Peyer's patch (tissue), 4 donors: Measurements from ENCODE around the gene ZNF548. TPM values are rescaled to one million over a fixed set of nuclear protein-coding genes. Genes with fewer than 3 reads are reported as not detected.
A peak's percentile ranks its signal among the peaks of the same experiment; 100 is the strongest.

ENCODE experiments used
- DNase-seq, 3 donors: peaks; one replicate each; pipeline ENCODE4 v3.0.0-alpha.2; 2017 to 2019
- H3K27ac ChIP-seq, 4 donors: fragments of 200-600 bp; sonication (generic); one replicate each; pipeline ENCODE4 v1.5.1; 2016 to 2019
- H3K27me3 ChIP-seq, 2 donors: fragments of 200-600 bp; sonication (generic); one replicate each; pipeline ENCODE4 v1.5.1; 2019
- H3K36me3 ChIP-seq, 3 donors: fragments of 200-600 bp; sonication (generic); one replicate each; pipeline ENCODE4 v1.5.1; 2016 to 2019
- H3K4me1 ChIP-seq, 4 donors: fragments of 200-600 bp; sonication (generic); one replicate each; pipeline ENCODE4 v1.5.1; 2016 to 2019
- H3K4me3 ChIP-seq, 4 donors: fragments of 200-600 bp; sonication (generic); 1 replicate in 3 of 4; 2 replicates in 1 of 4; pipeline ENCODE4 v1.5.1; 2016 to 2019; ENCODE audit warnings: mild to moderate bottlenecking in 1 of 4
- H3K9me3 ChIP-seq, 4 donors: fragments of 200-600 bp; sonication (generic); one replicate each; pipeline ENCODE4 v1.5.1; 2016 to 2019; ENCODE audit warnings: mild to moderate bottlenecking in 1 of 4
- CTCF ChIP-seq, 6 experiments: fragments of 450-650 bp in 4 of 6; fragments of 200-600 bp in 2 of 6; sonication (generic) in 1 of 6; IDR thresholded peaks; one replicate each; pipeline ENCODE4 v1.5.1; 2017 to 2019; ENCODE audit warnings: antibody characterized with exemption in 6 of 6, mild to moderate bottlenecking in 3 of 6, moderate library complexity in 1 of 6
- POLR2A ChIP-seq, 2 donors: fragments of 450-650 bp; IDR thresholded peaks; one replicate each; pipeline ENCODE4 v1.5.1; 2017; ENCODE audit warnings: antibody characterized with exemption in 2 of 2, mild to moderate bottlenecking in 2 of 2, moderate library complexity in 2 of 2
- total RNA-seq, 4 donors: library from RNA; depleted of rRNA; stranded (reverse); fragments of >200 nt; gene quantifications; one replicate each; pipeline ENCODE4 v1.1.0, GENCODE V29; 2016

The ZNF548 gene
- total RNA-seq, 4 donors from 2014 or later, result 10.7 to 47.9 (median 20.7) TPM

GRCh38 chr19:57403737-57404563, 14.3 kb downstream of the ZNF548 start:
- no peak for DNase-seq
- H3K36me3 ChIP-seq, result peaks cover 0 to 8% (median 0%) of the 10 kb centered on the region in 3 donors
- H3K4me3 ChIP-seq, result no peak overlapping the region
- no peaks in the 10 kb centered on the region for H3K4me1 ChIP-seq
- H3K27ac ChIP-seq, result no peak overlapping the region
- no peaks in the 10 kb centered on the region for H3K27me3 ChIP-seq
- TF ChIP-seq POLR2A (IDR thresholded peaks at IDR 0.05) (no peak), CTCF (IDR thresholded peaks at IDR 0.05) (no peak)
- peaks cover 0 to 24% (median 4%) of the 10 kb centered on the region in 4 donors for H3K9me3 ChIP-seq

- no peaks in the 10 kb centered on the region for H3K36me3 ChIP-seq
- no peak overlapping the region for H3K4me3 ChIP-seq
- H3K27ac ChIP-seq, result no peak overlapping the region
- no peaks in the 10 kb centered on the region for H3K27me3 ChIP-seq
- no peak for TF ChIP-seq POLR2A (IDR thresholded peaks at IDR 0.05)
- TF ChIP-seq CTCF (IDR thresholded peaks at IDR 0.05), result peak in 5 of 6 experiments; percentile 35 to 59 (median 37)
- H3K4me1 ChIP-seq, result peaks cover 0 to 3% (median under 1%) of the 10 kb centered on the region in 4 donors
- H3K9me3 ChIP-seq, result peaks cover 0 to 12% (median 4%) of the 10 kb centered on the region in 4 donors
- peak; percentile 60 to 78 (median 70) for DNase-seq
Measured at GRCh38 chr19:57406516-57407123, 17.0 kb downstream of the ZNF548 start.

- peaks cover 0 to 10% (median 2%) of the 10 kb centered on the region in 4 donors for H3K4me1 ChIP-seq
- peak within 1 kb of the TSS; percentile 46 to 77 (median 55) for H3K27ac ChIP-seq
- peak; percentile 94 to 98 (median 95) for DNase-seq
- no peaks in the 10 kb centered on the region for H3K9me3 ChIP-seq
- H3K27me3 ChIP-seq, result no peaks in the 10 kb centered on the region
- peaks cover 0 to 36% (median 0%) of the 10 kb centered on the region in 3 donors for H3K36me3 ChIP-seq
- H3K4me3 ChIP-seq, result peak within 1 kb of the TSS; percentile 81 to 96 (median 88)
- TF ChIP-seq CTCF (IDR thresholded peaks at IDR 0.05), result no peak
- no peak for TF ChIP-seq POLR2A (IDR thresholded peaks at IDR 0.05)
Measured at GRCh38 chr19:57410877-57411671, 21.4 kb downstream of the ZNF548 start, which contains the start of gene ZNF17. Gene ZNF17, plus strand, starts transcription at chr19:57411161. Its CDS starts 2,455 bp downstream, at chr19:57413616.

GRCh38 chr19:57419439-57419838, 29.8 kb downstream of the ZNF548 start:
- H3K27me3 ChIP-seq, result no peaks in the 10 kb centered on the region
- no peak overlapping the region for H3K4me3 ChIP-seq
- peaks cover 0 to 79% (median 10%) of the 10 kb centered on the region in 3 donors for H3K36me3 ChIP-seq
- no peaks in the 10 kb centered on the region for H3K4me1 ChIP-seq
- DNase-seq, result no peak
- TF ChIP-seq CTCF (IDR thresholded peaks at IDR 0.05) (no peak), POLR2A (IDR thresholded peaks at IDR 0.05) (no peak)
- H3K27ac ChIP-seq, result no peak overlapping the region
- peaks cover 0 to 55% (median 11%) of the 10 kb centered on the region in 4 donors for H3K9me3 ChIP-seq

GRCh38 chr19:57421037-57421436, 31.4 kb downstream of the ZNF548 start:
- no peaks in the 10 kb centered on the region for H3K27me3 ChIP-seq
- no peak for TF ChIP-seq POLR2A (IDR thresholded peaks at IDR 0.05)
- no peak for TF ChIP-seq CTCF (IDR thresholded peaks at IDR 0.05)
- peaks cover 0 to 63% (median 10%) of the 10 kb centered on the region in 3 donors for H3K36me3 ChIP-seq
- H3K4me1 ChIP-seq, result no peaks in the 10 kb centered on the region
- no peak overlapping the region for H3K4me3 ChIP-seq
- no peak for DNase-seq
- no peak overlapping the region for H3K27ac ChIP-seq
- peaks cover 0 to 55% (median 11%) of the 10 kb centered on the region in 4 donors for H3K9me3 ChIP-seq
